ENCODE data around the gene DRAM1. TPM values are rescaled to one million over a fixed set of nuclear protein-coding genes. Genes with fewer than 3 reads are reported as not detected.

DRAM1 gene
- total RNA-seq, 1 experiment from 2014 or later: 6.5 TPM

DNA sequence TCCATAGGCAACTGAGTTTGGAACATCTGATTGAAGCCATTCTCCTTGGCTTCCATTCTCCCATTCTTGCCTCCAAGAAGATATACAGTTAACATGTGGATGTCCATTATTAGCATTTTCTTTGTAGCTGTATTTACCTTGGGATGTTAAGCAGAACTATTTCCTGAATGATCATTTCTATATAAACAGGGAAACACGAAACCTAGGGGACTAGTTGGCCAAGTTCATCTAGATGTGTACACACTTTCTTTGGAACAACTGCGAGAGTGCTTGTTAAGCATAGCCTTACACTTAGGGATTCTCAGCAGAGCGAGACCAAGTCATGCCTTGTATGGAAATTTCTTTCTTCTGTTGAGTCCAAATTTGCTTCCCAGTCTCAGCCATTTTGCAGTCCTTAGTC is 42.1 kb downstream of the DRAM1 start:
- no peak overlapping the region for H3K14ac ChIP-seq (ENCODE audit: insufficient read depth, low read length)
- no peaks in the 10 kb centered on the region for H3K36me3 Mint-ChIP-seq (ENCODE audit: insufficient read depth in 1 of 3, low read depth in 3 of 3)
- H2BK15ac ChIP-seq (ENCODE audit: low read depth, low read length): no peak overlapping the region
- H3K4me3 Mint-ChIP-seq: no peak overlapping the region
- H2BK12ac ChIP-seq (ENCODE audit: insufficient read length, low read depth, low read length): no peak overlapping the region
- H3K9me3 Mint-ChIP-seq: peaks cover 0 to 4% of the 10 kb centered on the region in 2 experiments; a peak in 3 of 5 replicates
- H2BK5ac ChIP-seq (ENCODE audit: insufficient read length, low read length): no peak overlapping the region
- no CpG with 5 or more reads among the region's 3 CpGs for WGBS (ENCODE audit: extremely low coverage, insufficient read length, low lambda C conversion rate)
- no peaks in the 10 kb centered on the region for H3K79me2 ChIP-seq (ENCODE audit: insufficient read depth, low read length)
- no peaks in the 10 kb centered on the region for H3K27me3 ChIP-seq (ENCODE audit: insufficient read depth, low read length)
- H2AK5ac ChIP-seq (ENCODE audit: insufficient read length, low read length): no peak overlapping the region
- no peak overlapping the region for H3K9ac ChIP-seq (ENCODE audit: extremely low read depth, insufficient read length, low read length)
- H2BK120ac ChIP-seq (ENCODE audit: low read depth, low read length, poor library complexity, severe bottlenecking): no peak overlapping the region
- H3T11ph ChIP-seq (ENCODE audit: low read length): no peak overlapping the region
- no peak for DNase-seq
- no peaks in the 10 kb centered on the region; the same call in 1 of the 2 replicates for H3K27me3 Mint-ChIP-seq (ENCODE audit: low read depth)
- H4K20me1 ChIP-seq (ENCODE audit: control insufficient read depth, insufficient read depth, insufficient read length): no peaks in the 10 kb centered on the region
- H2AFZ ChIP-seq (ENCODE audit: low read length): no peak overlapping the region
- H4K8ac ChIP-seq (replicated peaks; ENCODE audit: insufficient read length, low read depth, low read length): no peak overlapping the region
- no peaks in the 10 kb centered on the region for H3K4me1 ChIP-seq (ENCODE audit: insufficient read depth, low read length)
- no peak overlapping the region for H3K18ac ChIP-seq (ENCODE audit: insufficient read length, low read depth, low read length)
- no peak overlapping the region for H4K5ac ChIP-seq (ENCODE audit: insufficient read length, low read depth, low read length)
- H3K23ac ChIP-seq (ENCODE audit: insufficient read length, low read depth, low read length): no peak overlapping the region
- H3K27ac Mint-ChIP-seq: no peak overlapping the region
- H3K27ac ChIP-seq (ENCODE audit: insufficient read length, low read depth, low read length): no peak overlapping the region
- no peaks in the 10 kb centered on the region for H3K79me1 ChIP-seq (ENCODE audit: insufficient read depth, low read depth, low read length, poor library complexity, severe bottlenecking)
- H3K4ac ChIP-seq (ENCODE audit: low read depth, low read length): no peak overlapping the region
- H3K56ac ChIP-seq (ENCODE audit: insufficient read length, low read depth, low read length): no peak overlapping the region
- H3K23me2 ChIP-seq (ENCODE audit: insufficient read length, low read depth, low read length, poor library complexity, severe bottlenecking): no peaks in the 10 kb centered on the region
- no peaks in the 10 kb centered on the region for H3K4me1 Mint-ChIP-seq
- H3K9me3 ChIP-seq (ENCODE audit: control insufficient read depth, low read depth, low read length): no peaks in the 10 kb centered on the region
- no peak overlapping the region for H2BK20ac ChIP-seq (ENCODE audit: low read depth, low read length, poor library complexity, severe bottlenecking)
- TF ChIP-seq, protein P1, sequence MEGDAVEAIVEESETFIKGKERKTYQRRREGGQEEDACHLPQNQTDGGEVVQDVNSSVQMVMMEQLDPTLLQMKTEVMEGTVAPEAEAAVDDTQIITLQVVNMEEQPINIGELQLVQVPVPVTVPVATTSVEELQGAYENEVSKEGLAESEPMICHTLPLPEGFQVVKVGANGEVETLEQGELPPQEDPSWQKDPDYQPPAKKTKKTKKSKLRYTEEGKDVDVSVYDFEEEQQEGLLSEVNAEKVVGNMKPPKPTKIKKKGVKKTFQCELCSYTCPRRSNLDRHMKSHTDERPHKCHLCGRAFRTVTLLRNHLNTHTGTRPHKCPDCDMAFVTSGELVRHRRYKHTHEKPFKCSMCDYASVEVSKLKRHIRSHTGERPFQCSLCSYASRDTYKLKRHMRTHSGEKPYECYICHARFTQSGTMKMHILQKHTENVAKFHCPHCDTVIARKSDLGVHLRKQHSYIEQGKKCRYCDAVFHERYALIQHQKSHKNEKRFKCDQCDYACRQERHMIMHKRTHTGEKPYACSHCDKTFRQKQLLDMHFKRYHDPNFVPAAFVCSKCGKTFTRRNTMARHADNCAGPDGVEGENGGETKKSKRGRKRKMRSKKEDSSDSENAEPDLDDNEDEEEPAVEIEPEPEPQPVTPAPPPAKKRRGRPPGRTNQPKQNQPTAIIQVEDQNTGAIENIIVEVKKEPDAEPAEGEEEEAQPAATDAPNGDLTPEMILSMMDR (conservative IDR thresholded peaks at IDR 0.05): no peak
- no peak overlapping the region for H3K4me2 ChIP-seq (ENCODE audit: insufficient read depth, insufficient read length, low read length)
- H4K91ac ChIP-seq (ENCODE audit: insufficient read length, low read depth, low read length): no peak overlapping the region
